Smooth muscle cell (in vitro differentiated cells): ENCODE measurements around the gene LRIT1. TPM values are rescaled to one million over a fixed set of nuclear protein-coding genes. Genes with fewer than 3 reads are reported as not detected.
A peak's percentile ranks its signal among the peaks of the same experiment; 100 is the strongest.

ENCODE experiments used
- DNase-seq: peaks from one replicate; lab custom pipeline; 2025; ENCODE audit not compliant: unreplicated experiment; lab: John Stamatoyannopoulos, UW
- H2AFZ ChIP-seq: fragments of 200-600 bp; sonication (generic); 2 replicates; pipeline ENCODE4 v1.6.0; 2016; ENCODE audit warnings: antibody characterized with exemption, low read depth, mild to moderate bottlenecking
- H3F3A ChIP-seq: fragments of 200-600 bp; sonication (generic); 2 replicates; pipeline ENCODE4 v1.6.0; 2017; ENCODE audit warnings: antibody characterized with exemption, low read depth
- H3K27ac ChIP-seq: fragments of 200-600 bp; sonication (generic); 2 replicates; pipeline ENCODE4 v1.5.1; 2016; ENCODE audit warnings: low read depth, mild to moderate bottlenecking
- H3K27me3 ChIP-seq: fragments of 200-600 bp; sonication (generic); 2 replicates; pipeline ENCODE4 v1.6.1; 2016; ENCODE audit warnings: low read depth, mild to moderate bottlenecking
- H3K36me3 ChIP-seq: fragments of 200-600 bp; sonication (generic); 2 replicates; pipeline ENCODE4 v1.5.1; 2016; ENCODE audit warnings: low read depth
- H3K4me1 ChIP-seq: fragments of 200-600 bp; sonication (generic); 2 replicates; pipeline ENCODE4 v1.5.1; 2016; ENCODE audit warnings: low read depth
- H3K4me2 ChIP-seq: fragments of 200-600 bp; sonication (generic); 2 replicates; pipeline ENCODE4 v1.6.0; 2016; ENCODE audit warnings: mild to moderate bottlenecking
- H3K4me3 ChIP-seq: fragments of 200-600 bp; sonication (generic); 2 replicates; pipeline ENCODE4 v1.5.1; 2016; ENCODE audit warnings: mild to moderate bottlenecking
- H3K79me2 ChIP-seq: fragments of 200-600 bp; sonication (generic); 2 replicates; pipeline ENCODE4 v1.6.0; 2016; ENCODE audit warnings: low read depth, mild to moderate bottlenecking
- H3K9ac ChIP-seq: fragments of 200-600 bp; sonication (generic); 2 replicates; pipeline ENCODE4 v1.6.0; 2016; ENCODE audit warnings: low read depth
- H3K9me3 ChIP-seq: fragments of 200-600 bp; sonication (generic); replicated peaks from 2 replicates; pipeline ENCODE4 v1.5.1; 2016; ENCODE audit warnings: low read depth
- H4K20me1 ChIP-seq: fragments of 200-600 bp; sonication (generic); 2 replicates; pipeline ENCODE4 v1.6.0; 2016; ENCODE audit warnings: low read depth
- CTCF ChIP-seq: fragments of 200-600 bp; sonication (generic); IDR thresholded peaks from 2 replicates; pipeline ENCODE4 v1.5.1; 2017; ENCODE audit warnings: borderline replicate concordance, mild to moderate bottlenecking, antibody characterized with exemption; ENCODE audit not compliant: insufficient read depth, poor library complexity, severe bottlenecking
- WGBS: methylation state at CpG from one replicate; pipeline ENCODE4 v1.1.7; 2016; ENCODE audit warnings: low lambda C conversion rate; 5-methylcytosine and 5-hydroxymethylcytosine counted together
- polyA plus RNA-seq: library from polyadenylated mRNA; unstranded; fragments of >200 nt; fragmentation: Nextera tagmentation; extraction: Ambion mirVana; gene quantifications from 2 replicates; pipeline ENCODE4 v1.2.1, GENCODE V29; 2016
- total RNA-seq: library from RNA; depleted of rRNA; stranded (reverse); fragments of >200 nt; gene quantifications from 2 replicates; pipeline ENCODE4 v1.2.3, GENCODE V29; 2014

Gene LRIT1
- total and polyA plus RNA-seq, 2 experiments from 2014 or later = not detected

DNA sequence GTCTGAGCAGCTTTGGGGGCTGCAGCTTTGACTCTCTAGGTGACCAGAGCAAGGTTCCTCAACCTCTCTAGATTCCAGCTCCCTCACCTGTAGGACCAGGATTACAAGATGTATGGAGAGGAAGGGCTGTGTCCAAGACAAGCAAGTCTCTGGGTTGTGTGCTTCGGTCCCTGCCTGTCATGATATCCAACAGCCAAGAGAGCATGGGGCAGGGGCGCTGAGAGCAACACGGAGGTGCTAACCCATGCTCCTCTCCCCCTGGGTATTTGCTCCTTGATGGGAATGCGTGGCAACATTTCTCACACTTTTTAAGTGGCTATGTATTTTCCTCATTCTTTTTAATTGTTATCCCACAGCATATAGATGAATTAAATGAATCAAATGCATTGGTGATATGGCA lies 36.7 kb downstream of the LRIT1 start:
- Histone ChIP-seq H3K27me3 (no peaks in the 10 kb centered on the region), H3K4me3 (no peak overlapping the region), H3K36me3 (no peaks in the 10 kb centered on the region), H3F3A (no peaks in the 10 kb centered on the region), H4K20me1 (no peaks in the 10 kb centered on the region), H3K4me1 (no peaks in the 10 kb centered on the region), H2AFZ (no peak overlapping the region), H3K9ac (no peak overlapping the region), H3K4me2 (no peak overlapping the region), H3K9me3 (no peaks in the 10 kb centered on the region), H3K79me2 (no peaks in the 10 kb centered on the region), H3K27ac (no peak overlapping the region)
- DNase-seq = no peak
- 92% methylated on average over 4 of the region's 4 CpGs for WGBS
- no peak for TF ChIP-seq CTCF

- Histone ChIP-seq H3K9me3 (no peaks in the 10 kb centered on the region), H3K79me2 (no peaks in the 10 kb centered on the region), H3K27me3 (no peaks in the 10 kb centered on the region), H4K20me1 (no peaks in the 10 kb centered on the region), H3K36me3 (no peaks in the 10 kb centered on the region), H3K4me3 (no peak overlapping the region), H3K4me2 (no peak overlapping the region), H3K27ac (no peak overlapping the region), H3F3A (no peaks in the 10 kb centered on the region), H3K4me1 (no peaks in the 10 kb centered on the region), H3K9ac (no peak overlapping the region), H2AFZ (no peak overlapping the region)
- peak; percentile 17 for TF ChIP-seq CTCF
- WGBS = 76% methylated on average over 4 of the region's 4 CpGs
- DNase-seq = no peak
Observed at GRCh38 chr10:84204122-84204521, 37.2 kb downstream of the LRIT1 start.

DNA sequence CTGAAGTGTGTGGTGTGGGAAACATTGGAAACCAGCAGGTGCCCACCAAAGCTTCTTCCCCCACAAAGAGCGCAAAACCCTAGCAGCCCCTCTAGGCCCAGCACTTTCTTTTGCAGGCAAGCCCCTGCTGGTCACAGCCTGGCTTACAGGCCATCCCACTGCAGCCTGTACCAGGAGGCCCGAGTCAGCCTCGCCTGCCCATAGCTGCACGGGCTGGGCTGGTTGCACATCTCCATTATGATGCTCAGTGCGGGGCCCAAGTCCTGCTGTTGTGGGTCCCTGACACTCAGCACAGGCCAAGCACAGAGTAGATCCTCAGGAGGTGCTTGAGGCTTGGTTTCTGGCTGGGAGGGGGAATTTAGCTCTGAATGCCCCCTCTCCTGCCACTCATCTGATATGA lies 39.0 kb downstream of the LRIT1 start:
- no peak overlapping the region for H3K9ac ChIP-seq
- no peak overlapping the region for H3K4me2 ChIP-seq
- no peak overlapping the region for H2AFZ ChIP-seq
- no peaks in the 10 kb centered on the region for H3K36me3 ChIP-seq
- no peak for DNase-seq
- H3K4me1 ChIP-seq = no peaks in the 10 kb centered on the region
- no peaks in the 10 kb centered on the region for H3K79me2 ChIP-seq
- no peaks in the 10 kb centered on the region for H3F3A ChIP-seq
- no peak for TF ChIP-seq CTCF
- H3K27me3 ChIP-seq = peaks cover 3% of the 10 kb centered on the region
- H4K20me1 ChIP-seq = no peaks in the 10 kb centered on the region
- H3K4me3 ChIP-seq = no peak overlapping the region
- no peaks in the 10 kb centered on the region for H3K9me3 ChIP-seq
- no peak overlapping the region for H3K27ac ChIP-seq
- 87% methylated on average over 5 of the region's 5 CpGs for WGBS

GRCh38 chr10:84201682-84202081 lies 39.7 kb downstream of the LRIT1 start:
- no peaks in the 10 kb centered on the region for H3K36me3 ChIP-seq
- 92% methylated on average over 11 of the region's 11 CpGs for WGBS
- TF ChIP-seq CTCF = no peak

More at GRCh38 chr10:84201682-84202081, 39.7 kb downstream of the LRIT1 start:
- H3K27me3 ChIP-seq = peaks cover 9% of the 10 kb centered on the region
- no peaks in the 10 kb centered on the region for H3K9me3 ChIP-seq
- H3K4me2 ChIP-seq = no peak overlapping the region
- no peaks in the 10 kb centered on the region for H3K4me1 ChIP-seq
- H3K4me3 ChIP-seq = no peak overlapping the region
- H3K9ac ChIP-seq = no peak overlapping the region
- H3K27ac ChIP-seq = no peak overlapping the region
- H3F3A ChIP-seq = no peaks in the 10 kb centered on the region
- no peaks in the 10 kb centered on the region for H4K20me1 ChIP-seq
- no peaks in the 10 kb centered on the region for H3K79me2 ChIP-seq
- H2AFZ ChIP-seq = no peak overlapping the region
- no peak for DNase-seq
